Measurements from ENCODE around the gene KRTAP10-8.
"Not testable (repeated sequence)": the region's sequence is repeated elsewhere in the genome, so short reads cannot be mapped to it uniquely, and the experiment has no call there.

The KRTAP10-8 gene

GRCh38 chr21:44598061-44598460 lies 13.8 kb upstream of the KRTAP10-8 start:
- POLR2A ChIA-PET, result no interaction called here

GRCh38 chr21:44599264-44600029 lies 12.4 kb upstream of the KRTAP10-8 start:
- Histone ChIP-seq H3K9me3 (ENCODE audit: control insufficient read depth, insufficient read depth, low read depth, low read length) (no peaks in the 10 kb centered on the region), H3K4me1 (ENCODE audit: control insufficient read depth, insufficient read depth, low read length) (no peaks in the 10 kb centered on the region), H3K4me3 (ENCODE audit: low read depth, low read length) (no peak overlapping the region), H3K27ac (ENCODE audit: extremely low read depth, low read depth, low read length) (no peak overlapping the region), H3K36me3 (ENCODE audit: control insufficient read depth in 2 of 2, insufficient read depth in 1 of 2, low read length in 2 of 2) (no peaks in the 10 kb centered on the region)
- ChIA-PET CTCF (interaction anchor here (0.5 to 0.9 kb wide), 4 partner anchors 44 to 1144 kb away, joined by 3 read pairs; no protein-coding TSS in a partner anchor), POLR2A (no interaction called here)
- no peak for TF ChIP-seq FEZF1 (tag by site-specific recombination; IDR thresholded peaks at IDR 0.05)
- no peak for TF ChIP-seq ZNF2 (tag by site-specific recombination; IDR thresholded peaks at IDR 0.05)
- no peak for TF ChIP-seq KLF16 (tag by site-specific recombination; IDR thresholded peaks at IDR 0.05)
- TF ChIP-seq ZNF16 (tag by site-specific recombination; IDR thresholded peaks at IDR 0.05; ENCODE audit: low read depth), result no peak
- TF ChIP-seq GFI1B (tag by site-specific recombination; IDR thresholded peaks at IDR 0.05), result no peak
- TF ChIP-seq ZNF548 (tag by site-specific recombination; IDR thresholded peaks at IDR 0.05), result no peak
- TF ChIP-seq ZNF341 (tag by site-specific recombination; IDR thresholded peaks at IDR 0.05; ENCODE audit: low read depth), result no peak
- TF ChIP-seq ZNF626 (tag by site-specific recombination; IDR thresholded peaks at IDR 0.05), result no peak
- TF ChIP-seq ZSCAN23 (tag by site-specific recombination; IDR thresholded peaks at IDR 0.05), result no peak

More at GRCh38 chr21:44598061-44598460, 13.8 kb upstream of the KRTAP10-8 start:
- Histone ChIP-seq H3K36me3 (ENCODE audit: control insufficient read depth in 2 of 2, insufficient read depth in 1 of 2, low read length in 2 of 2) (no peaks in the 10 kb centered on the region), H3K4me1 (ENCODE audit: control insufficient read depth, insufficient read depth, low read length) (no peaks in the 10 kb centered on the region), H3K9me3 (ENCODE audit: control insufficient read depth, insufficient read depth, low read depth, low read length) (no peaks in the 10 kb centered on the region), H3K4me3 (ENCODE audit: low read depth, low read length) (no peak overlapping the region), H3K27ac (ENCODE audit: extremely low read depth, low read depth, low read length) (no peak overlapping the region)
- TF ChIP-seq ZNF184 (tag by site-specific recombination; IDR thresholded peaks at IDR 0.05), result no peak
- no peak for TF ChIP-seq ZNF558 (tag by site-specific recombination; IDR thresholded peaks at IDR 0.05)
- TF ChIP-seq ZNF530 (tag by site-specific recombination; IDR thresholded peaks at IDR 0.05; ENCODE audit: low read depth), result no peak
- TF ChIP-seq ZNF529 (tag by site-specific recombination; IDR thresholded peaks at IDR 0.05; ENCODE audit: insufficient replicate concordance), result no peak
- TF ChIP-seq ZNF548 (tag by site-specific recombination; IDR thresholded peaks at IDR 0.05), result no peak
- no peak for TF ChIP-seq ZBTB48 (tag by site-specific recombination; IDR thresholded peaks at IDR 0.05)
- TF ChIP-seq ZSCAN4 (tag by site-specific recombination; IDR thresholded peaks at IDR 0.05), result no peak
- no peak for TF ChIP-seq RBAK (tag by site-specific recombination; IDR thresholded peaks at IDR 0.05)
- CTCF ChIA-PET, result no interaction called here

- H3K9me3 ChIP-seq (ENCODE audit: control insufficient read depth, insufficient read depth, low read depth, low read length); H3K4me3 ChIP-seq (ENCODE audit: low read depth, low read length); H3K27ac ChIP-seq (ENCODE audit: extremely low read depth, low read depth, low read length); POLR2A ChIA-PET; H3K4me1 ChIP-seq (ENCODE audit: control insufficient read depth, insufficient read depth, low read length); H3K36me3 ChIP-seq (ENCODE audit: control insufficient read depth in 2 of 2, insufficient read depth in 1 of 2, low read length in 2 of 2): not testable (repeated sequence)
- CTCF ChIA-PET, result interaction anchor here (0.5 to 0.6 kb wide), 2 partner anchors 525 to 1143 kb away, joined by 3 read pairs; no protein-coding TSS in a partner anchor
These were observed 11.5 kb upstream of the KRTAP10-8 start, which contains the start of gene KRTAP10-7 for GRCh38 chr21:44600118-44600978. KRTAP10-7 (plus strand) TSS chr21:44600597; CDS start chr21:44600622, 25 bp downstream.

- H3K4me1 ChIP-seq (ENCODE audit: control insufficient read depth, insufficient read depth, low read length); H3K4me3 ChIP-seq (ENCODE audit: low read depth, low read length); H3K36me3 ChIP-seq (ENCODE audit: control insufficient read depth in 2 of 2, insufficient read depth in 1 of 2, low read length in 2 of 2); POLR2A ChIA-PET; H3K9me3 ChIP-seq (ENCODE audit: control insufficient read depth, insufficient read depth, low read depth, low read length); H3K27ac ChIP-seq (ENCODE audit: extremely low read depth, low read depth, low read length); CTCF ChIA-PET: not testable (repeated sequence)
These were observed 10.8 kb upstream of the KRTAP10-8 start for GRCh38 chr21:44601091-44601490.

Measured in HEK293 (cell line).